Effector memory CD8-positive, alpha-beta T cell (primary cell): ENCODE measurements around the gene EYS.
"Not testable (repeated sequence)": the region's sequence is repeated elsewhere in the genome, so short reads cannot be mapped to it uniquely, and the experiment has no call there.

Experiments
- ATAC-seq: fragments of 150-1000 bp; cut with Tn5 transposase; replicated peaks from 2 replicates; pipeline ENCODE4 v1.10.0; 2021; ENCODE audit warnings: mild to moderate bottlenecking, moderate library complexity
- DNase-seq, 3 experiments: peaks; one replicate each; pipeline ENCODE4 v3.0.0; 2021
- H3K27ac Mint-ChIP-seq, 2 donors: one replicate each; pipeline ENCODE4 v1.8.0; 2022; ENCODE audit warnings: mild to moderate bottlenecking in 2 of 2, mixed read lengths in 2 of 2, moderate library complexity in 2 of 2
- H3K27me3 Mint-ChIP-seq, 2 donors: one replicate each; pipeline ENCODE4 v1.8.0; 2022; ENCODE audit warnings: mixed read lengths in 2 of 2
- H3K36me3 Mint-ChIP-seq: one replicate; pipeline ENCODE4 v1.8.0; 2022; ENCODE audit warnings: mild to moderate bottlenecking, moderate library complexity, mixed read lengths; ENCODE audit not compliant: insufficient read depth
- H3K4me1 Mint-ChIP-seq, 2 donors: one replicate each; pipeline ENCODE4 v1.8.0; 2022; ENCODE audit warnings: low read depth in 2 of 2, mixed read lengths in 2 of 2
- H3K4me3 Mint-ChIP-seq, 2 donors: one replicate each; pipeline ENCODE4 v1.8.0; 2022; ENCODE audit warnings: mild to moderate bottlenecking in 2 of 2, mixed read lengths in 2 of 2, moderate library complexity in 2 of 2
- H3K9me3 Mint-ChIP-seq, 2 donors: one replicate each; pipeline ENCODE4 v1.8.0; 2022; ENCODE audit warnings: mixed read lengths in 2 of 2

EYS gene

GRCh38 chr6:64249115-64249514 is 1457.9 kb downstream of the EYS start:
- Mint-ChIP-seq H3K9me3 (peaks cover 11 to 22% of the 10 kb centered on the region in 2 donors), H3K27ac (no peak overlapping the region), H3K4me3 (no peak overlapping the region), H3K4me1 (no peaks in the 10 kb centered on the region), H3K27me3 (no peaks in the 10 kb centered on the region), H3K36me3 (no peaks in the 10 kb centered on the region)
- DNase-seq, result no peak
- no peak for ATAC-seq

GRCh38 chr6:64243618-64244017 is 1463.4 kb downstream of the EYS start:
- no peaks in the 10 kb centered on the region for H3K4me1 Mint-ChIP-seq
- peaks cover 21 to 22% of the 10 kb centered on the region in 2 donors for H3K9me3 Mint-ChIP-seq
- H3K4me3 Mint-ChIP-seq, result no peak overlapping the region
- no peak for DNase-seq
- H3K36me3 Mint-ChIP-seq, result no peaks in the 10 kb centered on the region
- no peaks in the 10 kb centered on the region for H3K27me3 Mint-ChIP-seq
- H3K27ac Mint-ChIP-seq, result no peak overlapping the region
- ATAC-seq, result no peak

- not testable (repeated sequence) for H3K27ac Mint-ChIP-seq, H3K36me3 Mint-ChIP-seq, DNase-seq, H3K4me1 Mint-ChIP-seq, ATAC-seq, H3K27me3 Mint-ChIP-seq, H3K4me3 Mint-ChIP-seq
- H3K9me3 Mint-ChIP-seq, result peaks cover 9 to 18% of the 10 kb centered on the region in 2 donors
These were observed 1468.1 kb downstream of the EYS start for GRCh38 chr6:64238908-64239307.

- Mint-ChIP-seq H3K27ac (no peak overlapping the region), H3K9me3 (peaks cover 8 to 18% of the 10 kb centered on the region in 2 donors), H3K4me3 (no peak overlapping the region), H3K27me3 (no peaks in the 10 kb centered on the region), H3K4me1 (no peaks in the 10 kb centered on the region), H3K36me3 (no peaks in the 10 kb centered on the region)
- DNase-seq (no peak), ATAC-seq (no peak)
These were observed 1469.0 kb downstream of the EYS start for GRCh38 chr6:64238071-64238470.

GRCh38 chr6:64233746-64234145 is 1473.3 kb downstream of the EYS start:
- Mint-ChIP-seq H3K36me3 (no peaks in the 10 kb centered on the region), H3K27ac (no peak overlapping the region), H3K4me3 (no peak overlapping the region), H3K4me1 (no peaks in the 10 kb centered on the region), H3K27me3 (no peaks in the 10 kb centered on the region), H3K9me3 (peaks cover 0 to 5% of the 10 kb centered on the region in 2 donors)
- no peak for DNase-seq
- ATAC-seq, result no peak

- ATAC-seq (no peak), DNase-seq (no peak)
- H3K4me1 Mint-ChIP-seq, result no peaks in the 10 kb centered on the region
- H3K36me3 Mint-ChIP-seq, result no peaks in the 10 kb centered on the region
- H3K4me3 Mint-ChIP-seq, result no peak overlapping the region
- no peak overlapping the region for H3K27ac Mint-ChIP-seq
- no peaks in the 10 kb centered on the region for H3K27me3 Mint-ChIP-seq
- peaks cover 0 to 3% of the 10 kb centered on the region in 2 donors for H3K9me3 Mint-ChIP-seq
These were observed 1475.1 kb downstream of the EYS start for GRCh38 chr6:64231928-64232327.

GRCh38 chr6:64230530-64230929 is 1476.5 kb downstream of the EYS start:
- ATAC-seq (no peak), DNase-seq (no peak)
- Mint-ChIP-seq H3K27ac (no peak overlapping the region), H3K4me1 (no peaks in the 10 kb centered on the region), H3K4me3 (no peak overlapping the region), H3K9me3 (peaks cover 0 to 5% of the 10 kb centered on the region in 2 donors), H3K36me3 (no peaks in the 10 kb centered on the region), H3K27me3 (no peaks in the 10 kb centered on the region)

GRCh38 chr6:64227863-64228262 is 1479.2 kb downstream of the EYS start:
- H3K9me3 Mint-ChIP-seq, result peaks cover 0 to 11% of the 10 kb centered on the region in 2 donors
- no peak for ATAC-seq
- H3K27ac Mint-ChIP-seq, result no peak overlapping the region
- DNase-seq, result no peak
- H3K36me3 Mint-ChIP-seq, result no peaks in the 10 kb centered on the region
- H3K4me3 Mint-ChIP-seq, result no peak overlapping the region
- H3K27me3 Mint-ChIP-seq, result no peaks in the 10 kb centered on the region
- H3K4me1 Mint-ChIP-seq, result no peaks in the 10 kb centered on the region

GRCh38 chr6:64225503-64225902 is 1481.5 kb downstream of the EYS start:
- ATAC-seq, result no peak
- no peaks in the 10 kb centered on the region for H3K36me3 Mint-ChIP-seq

GRCh38 chr6:64224819-64225218 is 1482.2 kb downstream of the EYS start:
- peaks cover 0 to 11% of the 10 kb centered on the region in 2 donors for H3K9me3 Mint-ChIP-seq

More at GRCh38 chr6:64225503-64225902, 1481.5 kb downstream of the EYS start:
- H3K4me1 Mint-ChIP-seq, result no peaks in the 10 kb centered on the region
- peaks cover 0 to 11% of the 10 kb centered on the region in 2 donors for H3K9me3 Mint-ChIP-seq
- no peak overlapping the region for H3K4me3 Mint-ChIP-seq
- no peak for DNase-seq
- no peak overlapping the region for H3K27ac Mint-ChIP-seq
- H3K27me3 Mint-ChIP-seq, result no peaks in the 10 kb centered on the region

GRCh38 chr6:64221776-64222175 is 1485.2 kb downstream of the EYS start:
- Mint-ChIP-seq H3K9me3 (peaks cover 0 to 10% of the 10 kb centered on the region in 2 donors), H3K4me3 (no peak overlapping the region), H3K27ac (no peak overlapping the region), H3K36me3 (no peaks in the 10 kb centered on the region), H3K27me3 (no peaks in the 10 kb centered on the region), H3K4me1 (no peaks in the 10 kb centered on the region)
- ATAC-seq, result no peak
- no peak for DNase-seq

More at GRCh38 chr6:64224819-64225218, 1482.2 kb downstream of the EYS start:
- no peaks in the 10 kb centered on the region for H3K27me3 Mint-ChIP-seq
- no peak overlapping the region for H3K4me3 Mint-ChIP-seq
- no peaks in the 10 kb centered on the region for H3K36me3 Mint-ChIP-seq
- ATAC-seq (no peak), DNase-seq (no peak)
- no peak overlapping the region for H3K27ac Mint-ChIP-seq
- no peaks in the 10 kb centered on the region for H3K4me1 Mint-ChIP-seq

- H3K36me3 Mint-ChIP-seq, result no peaks in the 10 kb centered on the region
- H3K9me3 Mint-ChIP-seq, result peaks cover 4 to 8% of the 10 kb centered on the region in 2 donors
- H3K27me3 Mint-ChIP-seq, result no peaks in the 10 kb centered on the region
- H3K27ac Mint-ChIP-seq, result no peak overlapping the region
- no peak for DNase-seq
- no peak for ATAC-seq
- H3K4me3 Mint-ChIP-seq, result no peak overlapping the region
- H3K4me1 Mint-ChIP-seq, result no peaks in the 10 kb centered on the region
These were observed 1486.2 kb downstream of the EYS start for GRCh38 chr6:64220801-64221200.

- Mint-ChIP-seq H3K9me3 (peaks cover 4 to 8% of the 10 kb centered on the region in 2 donors), H3K4me1 (no peaks in the 10 kb centered on the region), H3K36me3 (no peaks in the 10 kb centered on the region), H3K4me3 (no peak overlapping the region), H3K27me3 (no peaks in the 10 kb centered on the region), H3K27ac (no peak overlapping the region)
- ATAC-seq, result no peak
- DNase-seq, result no peak
These were observed 1489.1 kb downstream of the EYS start for GRCh38 chr6:64217721-64218620.

- Mint-ChIP-seq H3K27ac (no peak overlapping the region), H3K4me3 (no peak overlapping the region), H3K36me3 (no peaks in the 10 kb centered on the region), H3K27me3 (no peaks in the 10 kb centered on the region), H3K4me1 (no peaks in the 10 kb centered on the region), H3K9me3 (peaks cover 8 to 13% of the 10 kb centered on the region in 2 donors)
- no peak for ATAC-seq
- DNase-seq, result no peak
These were observed 1492.7 kb downstream of the EYS start for GRCh38 chr6:64214373-64214772.
